Measurements from ENCODE around the gene APRT.

The APRT gene

GRCh38 chr16:88843256-88843655, 31.5 kb upstream of the APRT start:
- Histone ChIP-seq H3K36me3 (ENCODE audit: control insufficient read depth, insufficient read depth, low read length) (no peaks in the 10 kb centered on the region), H2AK5ac (ENCODE audit: low read length) (no peak overlapping the region), H3K56ac (ENCODE audit: low read length) (no peak overlapping the region), H4K5ac (ENCODE audit: low read length) (no peak overlapping the region), H4K8ac (ENCODE audit: low read depth, low read length) (no peak overlapping the region), H3K79me1 (ENCODE audit: low read length) (no peaks in the 10 kb centered on the region), H3K27me3 (ENCODE audit: insufficient read depth, low read length, poor library complexity) (no peaks in the 10 kb centered on the region), H2BK120ac (ENCODE audit: low read depth, low read length) (no peak overlapping the region), H2BK15ac (replicated peaks; ENCODE audit: low read depth) (no peak overlapping the region), H3K27ac (ENCODE audit: low read depth, low read length) (no peak overlapping the region), H3K4ac (ENCODE audit: low read depth, low read length) (no peak overlapping the region), H3K4me2 (ENCODE audit: low read length) (no peak overlapping the region), H3K18ac (ENCODE audit: low read length) (no peak overlapping the region), H3K23ac (ENCODE audit: low read length) (no peak overlapping the region), H3K79me2 (ENCODE audit: control insufficient read depth, insufficient read depth, low read length) (no peaks in the 10 kb centered on the region), H2BK5ac (ENCODE audit: low read length) (no peak overlapping the region), H3K4me1 (ENCODE audit: control insufficient read depth, low read depth, low read length) (no peaks in the 10 kb centered on the region), H3K9ac (ENCODE audit: low read length) (no peak overlapping the region), H3K4me3 (ENCODE audit: low read length) (no peak overlapping the region)
- WGBS (ENCODE audit: extremely low coverage, insufficient coverage, low lambda C conversion rate): no CpG with 5 or more reads among the region's 20 CpGs
- DNase-seq: no peak

GRCh38 chr16:88842806-88843205, 31.1 kb upstream of the APRT start:
- Histone ChIP-seq H2BK5ac (ENCODE audit: low read length) (no peak overlapping the region), H4K8ac (ENCODE audit: low read depth, low read length) (no peak overlapping the region)

GRCh38 chr16:88842308-88842756, 30.6 kb upstream of the APRT start:
- no peak overlapping the region for H2AK5ac ChIP-seq (ENCODE audit: low read length)
- no peaks in the 10 kb centered on the region for H3K79me2 ChIP-seq (ENCODE audit: control insufficient read depth, insufficient read depth, low read length)
- no peak overlapping the region for H2BK5ac ChIP-seq (ENCODE audit: low read length)
- H3K18ac ChIP-seq (ENCODE audit: low read length): no peak overlapping the region
- DNase-seq: no peak
- no peaks in the 10 kb centered on the region for H3K27me3 ChIP-seq (ENCODE audit: insufficient read depth, low read length, poor library complexity)
- no peak overlapping the region for H2BK120ac ChIP-seq (ENCODE audit: low read depth, low read length)
- no peaks in the 10 kb centered on the region for H3K79me1 ChIP-seq (ENCODE audit: low read length)
- no peak overlapping the region for H3K27ac ChIP-seq (ENCODE audit: low read depth, low read length)
- no peaks in the 10 kb centered on the region for H3K4me1 ChIP-seq (ENCODE audit: control insufficient read depth, low read depth, low read length)
- H3K36me3 ChIP-seq (ENCODE audit: control insufficient read depth, insufficient read depth, low read length): no peaks in the 10 kb centered on the region
- H3K9ac ChIP-seq (ENCODE audit: low read length): no peak overlapping the region
- H2BK15ac ChIP-seq (replicated peaks; ENCODE audit: low read depth): no peak overlapping the region
- no peak overlapping the region for H3K4ac ChIP-seq (ENCODE audit: low read depth, low read length)
- H3K56ac ChIP-seq (ENCODE audit: low read length): no peak overlapping the region
- no peak overlapping the region for H4K8ac ChIP-seq (ENCODE audit: low read depth, low read length)
- no peak overlapping the region for H4K5ac ChIP-seq (ENCODE audit: low read length)
- H3K4me2 ChIP-seq (ENCODE audit: low read length): no peak overlapping the region
- no peak overlapping the region for H3K4me3 ChIP-seq (ENCODE audit: low read length)
- no peak overlapping the region for H3K23ac ChIP-seq (ENCODE audit: low read length)
- WGBS (ENCODE audit: extremely low coverage, insufficient coverage, low lambda C conversion rate): no CpG with 5 or more reads among the region's 15 CpGs

More at GRCh38 chr16:88842806-88843205, 31.1 kb upstream of the APRT start:
- H4K5ac ChIP-seq (ENCODE audit: low read length): no peak overlapping the region
- H2BK120ac ChIP-seq (ENCODE audit: low read depth, low read length): no peak overlapping the region
- H3K79me1 ChIP-seq (ENCODE audit: low read length): no peaks in the 10 kb centered on the region
- H3K4me3 ChIP-seq (ENCODE audit: low read length): no peak overlapping the region
- WGBS (ENCODE audit: extremely low coverage, insufficient coverage, low lambda C conversion rate): no CpG with 5 or more reads among the region's 25 CpGs
- H3K23ac ChIP-seq (ENCODE audit: low read length): no peak overlapping the region
- H2BK15ac ChIP-seq (replicated peaks; ENCODE audit: low read depth): no peak overlapping the region
- no peak for DNase-seq
- no peaks in the 10 kb centered on the region for H3K27me3 ChIP-seq (ENCODE audit: insufficient read depth, low read length, poor library complexity)
- no peaks in the 10 kb centered on the region for H3K36me3 ChIP-seq (ENCODE audit: control insufficient read depth, insufficient read depth, low read length)
- H3K56ac ChIP-seq (ENCODE audit: low read length): no peak overlapping the region
- no peaks in the 10 kb centered on the region for H3K4me1 ChIP-seq (ENCODE audit: control insufficient read depth, low read depth, low read length)
- H3K9ac ChIP-seq (ENCODE audit: low read length): no peak overlapping the region
- no peak overlapping the region for H3K4ac ChIP-seq (ENCODE audit: low read depth, low read length)
- no peak overlapping the region for H3K18ac ChIP-seq (ENCODE audit: low read length)
- no peak overlapping the region for H3K27ac ChIP-seq (ENCODE audit: low read depth, low read length)
- no peaks in the 10 kb centered on the region for H3K79me2 ChIP-seq (ENCODE audit: control insufficient read depth, insufficient read depth, low read length)
- no peak overlapping the region for H3K4me2 ChIP-seq (ENCODE audit: low read length)
- H2AK5ac ChIP-seq (ENCODE audit: low read length): no peak overlapping the region

- Histone ChIP-seq H4K5ac (ENCODE audit: low read length) (no peak overlapping the region), H3K27ac (ENCODE audit: low read depth, low read length) (no peak overlapping the region), H3K4me3 (ENCODE audit: low read length) (no peak overlapping the region), H2AK5ac (ENCODE audit: low read length) (no peak overlapping the region), H3K4me2 (ENCODE audit: low read length) (no peak overlapping the region), H3K18ac (ENCODE audit: low read length) (no peak overlapping the region), H2BK15ac (replicated peaks; ENCODE audit: low read depth) (no peak overlapping the region), H3K4me1 (ENCODE audit: control insufficient read depth, low read depth, low read length) (no peaks in the 10 kb centered on the region), H3K36me3 (ENCODE audit: control insufficient read depth, insufficient read depth, low read length) (no peaks in the 10 kb centered on the region), H3K79me1 (ENCODE audit: low read length) (no peaks in the 10 kb centered on the region), H3K79me2 (ENCODE audit: control insufficient read depth, insufficient read depth, low read length) (no peaks in the 10 kb centered on the region), H3K9ac (ENCODE audit: low read length) (no peak overlapping the region), H2BK5ac (ENCODE audit: low read length) (no peak overlapping the region), H3K23ac (ENCODE audit: low read length) (no peak overlapping the region), H3K56ac (ENCODE audit: low read length) (no peak overlapping the region), H4K8ac (ENCODE audit: low read depth, low read length) (no peak overlapping the region), H3K4ac (ENCODE audit: low read depth, low read length) (no peak overlapping the region), H2BK120ac (ENCODE audit: low read depth, low read length) (no peak overlapping the region), H3K27me3 (ENCODE audit: insufficient read depth, low read length, poor library complexity) (no peaks in the 10 kb centered on the region)
- DNase-seq: no peak
- no CpG with 5 or more reads among the region's 40 CpGs for WGBS (ENCODE audit: extremely low coverage, insufficient coverage, low lambda C conversion rate)
These were observed 30.0 kb upstream of the APRT start for GRCh38 chr16:88841521-88842307.

GRCh38 chr16:88840600-88841215, 29.0 kb upstream of the APRT start:
- DNase-seq: no peak
- Histone ChIP-seq H3K27me3 (ENCODE audit: insufficient read depth, low read length, poor library complexity) (no peaks in the 10 kb centered on the region), H3K4ac (ENCODE audit: low read depth, low read length) (no peak overlapping the region), H4K5ac (ENCODE audit: low read length) (no peak overlapping the region), H2BK120ac (ENCODE audit: low read depth, low read length) (no peak overlapping the region), H4K8ac (ENCODE audit: low read depth, low read length) (no peak overlapping the region), H2BK5ac (ENCODE audit: low read length) (no peak overlapping the region), H3K56ac (ENCODE audit: low read length) (no peak overlapping the region), H2AK5ac (ENCODE audit: low read length) (no peak overlapping the region), H3K9ac (ENCODE audit: low read length) (no peak overlapping the region), H3K4me3 (ENCODE audit: low read length) (no peak overlapping the region), H3K79me1 (ENCODE audit: low read length) (no peaks in the 10 kb centered on the region), H3K4me2 (ENCODE audit: low read length) (no peak overlapping the region), H3K79me2 (ENCODE audit: control insufficient read depth, insufficient read depth, low read length) (no peaks in the 10 kb centered on the region), H2BK15ac (replicated peaks; ENCODE audit: low read depth) (no peak overlapping the region), H3K27ac (ENCODE audit: low read depth, low read length) (no peak overlapping the region), H3K4me1 (ENCODE audit: control insufficient read depth, low read depth, low read length) (no peaks in the 10 kb centered on the region), H3K18ac (ENCODE audit: low read length) (no peak overlapping the region), H3K36me3 (ENCODE audit: control insufficient read depth, insufficient read depth, low read length) (no peaks in the 10 kb centered on the region), H3K23ac (ENCODE audit: low read length) (no peak overlapping the region)
- no CpG with 5 or more reads among the region's 30 CpGs for WGBS (ENCODE audit: extremely low coverage, insufficient coverage, low lambda C conversion rate)

Data from mesendoderm (in vitro differentiated cells).